WERI-Rb-1 (cell line): ENCODE data around the gene CCDC186.

Experiments
- DNase-seq: peaks from one replicate; pipeline ENCODE4 v3.0.0-alpha.2; 2020
- H3K27ac ChIP-seq: fragments of 250-450 bp; sonication (Bioruptor Pico); 2 replicates; pipeline ENCODE4 v1.5.1; 2020; ENCODE audit warnings: mild to moderate bottlenecking, moderate library complexity
- H3K27me3 ChIP-seq: fragments of 250-450 bp; sonication (Bioruptor Pico); 2 replicates; pipeline ENCODE4 v1.5.1; 2021; ENCODE audit warnings: mild to moderate bottlenecking, low read depth, moderate library complexity; ENCODE audit not compliant: insufficient read depth, severe bottlenecking
- H3K36me3 ChIP-seq: fragments of 250-450 bp; sonication (Bioruptor Pico); 2 replicates; pipeline ENCODE4 v1.5.1; 2020; ENCODE audit warnings: mild to moderate bottlenecking, moderate library complexity
- H3K4me3 ChIP-seq: 2 replicates; pipeline ENCODE4 v1.5.1; 2011; ENCODE audit warnings: low read depth, mild to moderate bottlenecking, control low read depth, low read length
- H3K9me3 ChIP-seq: fragments of 250-450 bp; sonication (Bioruptor Pico); 2 replicates; pipeline ENCODE4 v1.5.1; 2021; ENCODE audit warnings: mild to moderate bottlenecking, moderate library complexity; ENCODE audit not compliant: severe bottlenecking
- CTCF ChIP-seq: IDR thresholded peaks from 2 replicates; pipeline ENCODE4 v1.5.1; 2011; ENCODE audit warnings: low read depth, mild to moderate bottlenecking, control low read depth, inconsistent platforms, low read length

Gene CCDC186

GRCh38 chr10:114181971-114182370 lies 8.0 kb upstream of the CCDC186 start:
- Histone ChIP-seq H3K27ac (no peak overlapping the region), H3K36me3 (no peaks in the 10 kb centered on the region), H3K9me3 (no peaks in the 10 kb centered on the region), H3K4me3 (no peak overlapping the region), H3K27me3 (no peaks in the 10 kb centered on the region)
- TF ChIP-seq CTCF, result no peak
- no peak for DNase-seq

GRCh38 chr10:114180937-114181336 lies 6.9 kb upstream of the CCDC186 start:
- DNase-seq, result no peak
- Histone ChIP-seq H3K9me3 (no peaks in the 10 kb centered on the region), H3K36me3 (no peaks in the 10 kb centered on the region), H3K27me3 (no peaks in the 10 kb centered on the region), H3K27ac (no peak overlapping the region), H3K4me3 (no peak overlapping the region)
- TF ChIP-seq CTCF, result no peak

- TF ChIP-seq CTCF, result no peak
- no peaks in the 10 kb centered on the region for H3K27me3 ChIP-seq
- DNase-seq, result no peak
- no peaks in the 10 kb centered on the region for H3K36me3 ChIP-seq
- no peaks in the 10 kb centered on the region for H3K9me3 ChIP-seq
- no peak overlapping the region for H3K27ac ChIP-seq
- no peak overlapping the region for H3K4me3 ChIP-seq
Measured at GRCh38 chr10:114179747-114180146, 5.7 kb upstream of the CCDC186 start.

- Histone ChIP-seq H3K4me3 (no peak within 1 kb of the TSS), H3K27me3 (no peaks in the 10 kb centered on the region), H3K9me3 (no peaks in the 10 kb centered on the region), H3K36me3 (no peaks in the 10 kb centered on the region), H3K27ac (no peak within 1 kb of the TSS)
- no peak for TF ChIP-seq CTCF
- no peak for DNase-seq
Measured at GRCh38 chr10:114179148-114179547, 5.1 kb upstream of the CCDC186 start, which contains the start of gene TDRD1. Gene TDRD1 (plus strand): TSS chr10:114179353. CDS start chr10:114187832, 8,479 bp downstream.

- no peaks in the 10 kb centered on the region for H3K27me3 ChIP-seq
- H3K9me3 ChIP-seq, result no peaks in the 10 kb centered on the region
- no peak for DNase-seq
- H3K4me3 ChIP-seq, result no peak overlapping the region
- no peak for TF ChIP-seq CTCF
- no peak overlapping the region for H3K27ac ChIP-seq
- H3K36me3 ChIP-seq, result no peaks in the 10 kb centered on the region
Measured at GRCh38 chr10:114176511-114176910, 2.5 kb upstream of the CCDC186 start.

- TF ChIP-seq CTCF, result no peak
- Histone ChIP-seq H3K9me3 (no peaks in the 10 kb centered on the region), H3K36me3 (no peaks in the 10 kb centered on the region), H3K4me3 (no peak overlapping the region), H3K27me3 (no peaks in the 10 kb centered on the region), H3K27ac (no peak overlapping the region)
- DNase-seq, result no peak
Measured at GRCh38 chr10:114175667-114176066, 1.7 kb upstream of the CCDC186 start.
